ENCODE measurements around the gene GPR15. TPM values are rescaled to one million over a fixed set of nuclear protein-coding genes. Genes with fewer than 3 reads are reported as not detected.

GPR15 gene
- total and polyA plus RNA-seq, 4 donors = 0.12 to 1.2 (median 0.35) TPM

- no peak for TF ChIP-seq CTCF (IDR thresholded peaks at IDR 0.05; ENCODE audit: control extremely low read depth, extremely low read depth)
- H3K27ac ChIP-seq (ENCODE audit: low read depth in 1 of 2, low read length in 1 of 2) = peak within 1 kb of the TSS; percentile 96 to 99
- no peaks in the 10 kb centered on the region for H3K27me3 ChIP-seq (ENCODE audit: control insufficient read depth in 3 of 3, insufficient read depth in 3 of 3, low read length in 2 of 3)
- H3K4me1 ChIP-seq (ENCODE audit: control insufficient read depth in 5 of 5, insufficient read depth in 5 of 5, low read length in 5 of 5) = peaks cover 0 to 15% (median 3%) of the 10 kb centered on the region in 5 donors
- DNase-seq (peak; percentile 98), ATAC-seq (ENCODE audit: insufficient read depth, low FRiP score) (peak; percentile 99)
- WGBS, 2 donors = 0 to 1% methylated on average over 59 to 63 of the region's 63 CpGs
- H3K4me3 ChIP-seq = peak within 1 kb of the TSS; percentile 84
- peak within 1 kb of the TSS; percentile 83 to 86 for H3K9ac ChIP-seq (ENCODE audit: insufficient read depth in 1 of 2, low read length in 2 of 2)
- H3K9me3 ChIP-seq (ENCODE audit: control insufficient read depth in 4 of 4, insufficient read depth in 3 of 4, low read length in 3 of 4) = no peaks in the 10 kb centered on the region
- H3K36me3 ChIP-seq (ENCODE audit: control insufficient read depth in 4 of 4, insufficient read depth in 4 of 4, low read length in 4 of 4) = peaks cover 0 to 19% (median 11%) of the 10 kb centered on the region in 4 donors
These were observed 9.1 kb upstream of the GPR15 start, which contains the start of gene CLDND1 for GRCh38 chr3:98522544-98523281. CLDND1 (minus strand) TSS chr3:98522902; CDS start chr3:98521424, 1,478 bp downstream.

DNA sequence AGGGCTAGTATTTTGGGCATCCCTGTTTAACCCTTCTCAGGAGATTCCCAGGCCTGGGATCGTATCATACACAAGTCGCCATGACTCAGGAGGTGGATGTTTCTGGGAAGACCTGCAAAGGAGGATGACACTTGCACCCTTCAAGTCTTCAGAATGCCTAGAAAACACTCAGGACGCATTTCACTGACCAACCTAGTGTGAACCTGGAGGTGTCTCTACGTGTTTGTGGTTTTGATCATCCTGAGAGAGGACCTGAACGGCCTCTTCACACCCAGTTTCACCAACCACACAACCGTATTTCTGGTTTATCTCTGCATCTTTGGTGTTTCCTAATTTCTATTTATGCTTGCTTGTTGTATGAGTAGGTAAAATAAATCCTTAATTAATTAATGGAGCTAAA, 6.3 kb upstream of the GPR15 start:
- no peak overlapping the region for H3K9ac ChIP-seq (ENCODE audit: insufficient read depth in 1 of 2, low read length in 2 of 2)
- H3K9me3 ChIP-seq (ENCODE audit: control insufficient read depth in 4 of 4, insufficient read depth in 3 of 4, low read length in 3 of 4) = no peaks in the 10 kb centered on the region
- ATAC-seq (ENCODE audit: insufficient read depth, low FRiP score) (no peak), DNase-seq (no peak)
- H3K36me3 ChIP-seq (ENCODE audit: control insufficient read depth in 4 of 4, insufficient read depth in 4 of 4, low read length in 4 of 4) = peaks cover 0 to 5% (median 2%) of the 10 kb centered on the region in 4 donors
- H3K27ac ChIP-seq (ENCODE audit: low read depth in 1 of 2, low read length in 1 of 2) = no peak overlapping the region
- WGBS, 2 donors = 80 to 87% methylated on average over 6 of the region's 6 CpGs
- no peak overlapping the region for H3K4me3 ChIP-seq
- no peak for TF ChIP-seq CTCF (IDR thresholded peaks at IDR 0.05; ENCODE audit: control extremely low read depth, extremely low read depth)
- no peaks in the 10 kb centered on the region for H3K27me3 ChIP-seq (ENCODE audit: control insufficient read depth in 3 of 3, insufficient read depth in 3 of 3, low read length in 2 of 3)
- H3K4me1 ChIP-seq (ENCODE audit: control insufficient read depth in 5 of 5, insufficient read depth in 5 of 5, low read length in 5 of 5) = peaks cover 0 to 11% (median 3%) of the 10 kb centered on the region in 5 donors

- no peak for TF ChIP-seq CTCF (IDR thresholded peaks at IDR 0.05; ENCODE audit: control extremely low read depth, extremely low read depth)
- WGBS, 2 donors = 59 to 78% methylated on average over 4 of the region's 4 CpGs
- H3K36me3 ChIP-seq (ENCODE audit: control insufficient read depth in 4 of 4, insufficient read depth in 4 of 4, low read length in 4 of 4) = no peaks in the 10 kb centered on the region
- H3K9me3 ChIP-seq (ENCODE audit: control insufficient read depth in 4 of 4, insufficient read depth in 3 of 4, low read length in 3 of 4) = no peaks in the 10 kb centered on the region
- no peak for DNase-seq
- ATAC-seq (ENCODE audit: insufficient read depth, low FRiP score) = no peak
- H3K27ac ChIP-seq (ENCODE audit: low read depth in 1 of 2, low read length in 1 of 2) = no peak overlapping the region
- no peak overlapping the region for H3K4me3 ChIP-seq
- H3K4me1 ChIP-seq (ENCODE audit: control insufficient read depth in 5 of 5, insufficient read depth in 5 of 5, low read length in 5 of 5) = no peaks in the 10 kb centered on the region
- no peak overlapping the region for H3K9ac ChIP-seq (ENCODE audit: insufficient read depth in 1 of 2, low read length in 2 of 2)
- H3K27me3 ChIP-seq (ENCODE audit: control insufficient read depth in 3 of 3, insufficient read depth in 3 of 3, low read length in 2 of 3) = no peaks in the 10 kb centered on the region
These were observed 3.1 kb upstream of the GPR15 start for GRCh38 chr3:98528474-98529346.
